Prostate gland (tissue), 2 donors: Measurements from ENCODE around the gene PLXDC2. TPM values are rescaled to one million over a fixed set of nuclear protein-coding genes. Genes with fewer than 3 reads are reported as not detected.
A peak's percentile ranks its signal among the peaks of the same experiment; 100 is the strongest.

Source experiments
- DNase-seq: peaks from one replicate; pipeline ENCODE4 v3.0.0-alpha.2; 2019; ENCODE audit warnings: low spot score
- H3K27ac ChIP-seq, 2 donors: fragments of 200-600 bp; sonication (generic); 2 replicates each; pipeline ENCODE4 v1.5.1; 2017 to 2019
- H3K27me3 ChIP-seq: fragments of 200-600 bp; sonication (generic); replicated peaks from 2 replicates; pipeline ENCODE4 v1.5.1; 2019; ENCODE audit not compliant: insufficient read depth
- H3K36me3 ChIP-seq, 2 donors: fragments of 200-600 bp; sonication (generic); 1 replicate in 1 of 2; 2 replicates in 1 of 2; pipeline versions ENCODE4 v1.5.1 to v1.8.1; 2017 to 2019
- H3K4me1 ChIP-seq: fragments of 200-600 bp; sonication (generic); replicated peaks from 2 replicates; pipeline ENCODE4 v1.5.1; 2019
- H3K4me3 ChIP-seq, 2 donors: fragments of 200-600 bp; sonication (generic); 2 replicates each; pipeline ENCODE4 v1.5.1; 2017 to 2019
- H3K9me3 ChIP-seq: fragments of 200-600 bp; sonication (generic); 2 replicates; pipeline ENCODE4 v1.5.1; 2017
- POLR2A ChIP-seq: fragments of 450-650 bp; IDR thresholded peaks from one replicate; pipeline ENCODE4 v1.6.1; 2016; ENCODE audit warnings: antibody characterized with exemption, mild to moderate bottlenecking
- POLR2AphosphoS5 ChIP-seq: sonication (generic); formaldehyde crosslinking; IDR thresholded peaks from one replicate; pipeline ENCODE4 v1.6.1; 2017; ENCODE audit warnings: antibody characterized with exemption
- WGBS: methylation state at CpG from one replicate; pipeline ENCODE4 v1.1.5; 2018; 5-methylcytosine and 5-hydroxymethylcytosine counted together
- intact Hi-C: fragments of 100-400 bp; cut with DNase I; formaldehyde crosslinking; loops from one replicate; pipeline ENCODE4 v1.14.2; 2022
- total RNA-seq, 2 donors: library from RNA; depleted of rRNA; stranded (reverse); fragments of >200 nt; gene quantifications; one replicate each; pipeline ENCODE4 v1.1.0, GENCODE V29; 2016
- TF ChIP-seq, protein P1 (sequence below), 4 experiments: fragments of 200-600 bp in 2 of 4; fragments of 450-650 bp in 2 of 4; sonication (generic) in 2 of 4; IDR thresholded peaks; 1 replicate in 3 of 4; 2 replicates in 1 of 4; pipeline ENCODE4 v1.5.1; 2016 to 2019; ENCODE audit warnings: antibody characterized with exemption in 4 of 4, mild to moderate bottlenecking in 2 of 4, moderate library complexity in 2 of 4

PLXDC2 gene
- total RNA-seq, 2 donors from 2014 or later, result 19.6 to 83.6 TPM

DNA sequence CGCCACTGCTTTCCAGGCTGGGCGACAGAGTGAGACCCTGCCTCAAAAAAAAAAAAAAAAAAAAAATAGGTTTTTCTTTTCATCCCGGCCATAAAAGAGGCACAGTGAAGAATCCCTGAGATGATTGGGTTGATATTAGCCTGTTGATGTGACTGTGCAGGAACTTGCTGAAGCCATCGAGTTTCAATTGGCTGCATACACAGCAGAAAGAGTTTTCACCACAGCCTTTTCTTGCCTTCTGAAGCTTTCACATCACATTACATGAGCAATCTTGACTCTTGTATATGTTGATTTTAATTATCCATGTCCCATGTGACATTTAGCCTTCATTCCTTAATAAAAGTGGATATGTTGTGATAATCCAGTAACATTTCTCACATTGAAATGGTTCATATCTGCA is 14.9 kb upstream of the PLXDC2 start:
- Histone ChIP-seq H3K4me3 (no peak overlapping the region), H3K9me3 (no peaks in the 10 kb centered on the region), H3K27ac (no peak overlapping the region), H3K36me3 (no peaks in the 10 kb centered on the region), H3K27me3 (no peaks in the 10 kb centered on the region), H3K4me1 (no peaks in the 10 kb centered on the region)
- 78% methylated on average over 4 of the region's 4 CpGs for WGBS
- no peak for DNase-seq
- TF ChIP-seq POLR2AphosphoS5, result no peak
- TF ChIP-seq POLR2A, result no peak
- TF ChIP-seq, protein P1, sequence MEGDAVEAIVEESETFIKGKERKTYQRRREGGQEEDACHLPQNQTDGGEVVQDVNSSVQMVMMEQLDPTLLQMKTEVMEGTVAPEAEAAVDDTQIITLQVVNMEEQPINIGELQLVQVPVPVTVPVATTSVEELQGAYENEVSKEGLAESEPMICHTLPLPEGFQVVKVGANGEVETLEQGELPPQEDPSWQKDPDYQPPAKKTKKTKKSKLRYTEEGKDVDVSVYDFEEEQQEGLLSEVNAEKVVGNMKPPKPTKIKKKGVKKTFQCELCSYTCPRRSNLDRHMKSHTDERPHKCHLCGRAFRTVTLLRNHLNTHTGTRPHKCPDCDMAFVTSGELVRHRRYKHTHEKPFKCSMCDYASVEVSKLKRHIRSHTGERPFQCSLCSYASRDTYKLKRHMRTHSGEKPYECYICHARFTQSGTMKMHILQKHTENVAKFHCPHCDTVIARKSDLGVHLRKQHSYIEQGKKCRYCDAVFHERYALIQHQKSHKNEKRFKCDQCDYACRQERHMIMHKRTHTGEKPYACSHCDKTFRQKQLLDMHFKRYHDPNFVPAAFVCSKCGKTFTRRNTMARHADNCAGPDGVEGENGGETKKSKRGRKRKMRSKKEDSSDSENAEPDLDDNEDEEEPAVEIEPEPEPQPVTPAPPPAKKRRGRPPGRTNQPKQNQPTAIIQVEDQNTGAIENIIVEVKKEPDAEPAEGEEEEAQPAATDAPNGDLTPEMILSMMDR (IDR thresholded peaks at IDR 0.05), result no peak
- intact Hi-C loops, result no loop called here

DNA sequence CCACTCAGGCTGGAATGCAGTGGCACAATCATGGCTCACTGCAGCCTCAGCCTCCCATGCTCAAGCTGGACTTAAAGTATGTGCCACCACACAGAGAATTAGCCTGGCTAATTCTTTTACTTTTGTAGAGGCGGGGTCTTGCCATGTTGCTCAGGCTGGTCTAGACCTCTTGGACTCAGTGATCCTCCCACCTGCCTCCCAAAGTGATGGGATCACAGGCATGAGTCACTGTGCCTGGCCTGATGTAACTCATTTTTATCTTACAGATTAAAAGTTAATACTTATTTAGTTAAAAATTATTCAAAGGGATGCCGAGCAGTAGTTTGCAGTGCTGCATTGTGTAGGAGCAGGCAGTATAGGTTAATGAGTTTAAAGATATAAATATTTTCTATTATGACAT is 12.6 kb upstream of the PLXDC2 start:
- 93% methylated on average over 2 of the region's 2 CpGs for WGBS
- Histone ChIP-seq H3K27ac (no peak overlapping the region), H3K36me3 (no peaks in the 10 kb centered on the region), H3K4me1 (no peaks in the 10 kb centered on the region), H3K27me3 (no peaks in the 10 kb centered on the region), H3K4me3 (no peak overlapping the region), H3K9me3 (no peaks in the 10 kb centered on the region)
- no peak for TF ChIP-seq POLR2AphosphoS5
- TF ChIP-seq, protein P1 (IDR thresholded peaks at IDR 0.05), result no peak
- TF ChIP-seq POLR2A, result no peak
- intact Hi-C loops, result no loop called here
- no peak for DNase-seq

DNA sequence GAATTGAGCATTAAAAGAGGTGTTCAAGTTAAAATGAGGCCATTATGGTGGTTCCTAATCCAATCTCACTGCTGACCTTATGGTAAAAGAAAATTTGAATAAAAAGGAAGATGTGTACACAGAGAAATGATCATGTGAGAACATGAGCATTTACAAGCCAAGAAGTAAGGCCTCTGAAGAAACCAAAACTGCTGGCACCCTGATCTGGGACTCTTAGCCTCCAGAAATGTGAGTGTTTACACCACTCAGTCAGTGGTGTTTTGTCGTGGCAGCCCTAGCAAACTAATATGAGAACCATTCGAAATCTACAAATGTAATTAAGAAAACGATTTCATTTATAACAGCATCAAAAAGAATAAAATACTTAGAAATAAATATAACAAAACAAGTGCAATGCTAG is 6.8 kb upstream of the PLXDC2 start:
- Histone ChIP-seq H3K36me3 (no peaks in the 10 kb centered on the region), H3K9me3 (no peaks in the 10 kb centered on the region), H3K27ac (no peak overlapping the region), H3K27me3 (no peaks in the 10 kb centered on the region), H3K4me3 (no peak overlapping the region), H3K4me1 (no peaks in the 10 kb centered on the region)
- TF ChIP-seq POLR2AphosphoS5 (no peak), POLR2A (no peak)
- TF ChIP-seq, protein P1 (IDR thresholded peaks at IDR 0.05), result no peak
- WGBS, result 94% methylated on average over 3 of the region's 3 CpGs
- intact Hi-C loops, result no loop called here
- DNase-seq, result no peak

DNA sequence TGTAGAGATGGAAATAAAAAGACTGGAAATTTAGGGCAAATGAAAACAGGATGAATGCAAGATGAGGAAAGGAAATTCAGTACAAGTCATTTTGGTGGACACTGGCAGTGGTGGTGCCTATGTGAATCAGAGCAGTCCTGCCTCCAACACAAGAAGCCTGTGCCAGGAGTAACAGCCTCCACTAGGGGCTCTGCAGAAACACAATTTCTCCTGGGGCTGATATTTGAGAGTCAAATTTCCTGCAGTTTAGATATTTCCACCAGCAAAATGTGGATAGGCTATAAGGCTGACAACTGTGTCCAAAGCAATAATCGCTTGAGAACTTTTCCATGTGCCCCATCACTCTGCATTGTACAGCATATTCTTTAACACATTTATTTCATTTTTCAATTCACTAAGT is 4.7 kb upstream of the PLXDC2 start:
- Histone ChIP-seq H3K27me3 (no peaks in the 10 kb centered on the region), H3K4me3 (no peak overlapping the region), H3K27ac (no peak overlapping the region), H3K9me3 (no peaks in the 10 kb centered on the region), H3K4me1 (no peaks in the 10 kb centered on the region), H3K36me3 (no peaks in the 10 kb centered on the region)
- no peak for TF ChIP-seq POLR2A
- TF ChIP-seq, protein P1 (IDR thresholded peaks at IDR 0.05), result peak in 2 of 4 experiments; percentile 20 to 45
- no peak for DNase-seq
- intact Hi-C loops, result loop anchor here (10.0 kb wide), 1 partner anchor 397 kb away; no protein-coding TSS in a partner anchor
- 77% methylated on average over 1 of the region's 1 CpG for WGBS

DNA sequence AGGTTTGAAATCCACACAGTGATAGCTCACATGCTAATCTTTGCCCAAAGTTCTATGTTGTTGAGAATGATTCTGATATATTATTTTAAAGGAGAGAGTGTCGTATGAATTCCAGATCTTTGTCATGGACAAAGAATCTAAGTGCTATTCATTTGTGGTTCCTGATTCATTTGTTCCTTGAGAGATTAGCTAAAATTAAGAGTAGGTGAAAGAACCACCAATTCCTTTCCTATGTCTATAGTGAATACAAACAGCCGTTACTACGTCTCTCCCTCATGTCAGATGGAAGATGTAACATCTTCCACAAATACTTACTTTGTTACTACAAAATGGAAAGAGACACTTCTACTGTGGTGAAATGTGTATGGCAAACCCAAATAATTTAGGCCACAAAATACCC is 3.3 kb upstream of the PLXDC2 start:
- no peaks in the 10 kb centered on the region for H3K9me3 ChIP-seq
- intact Hi-C loops, result loop anchor here (10.0 kb wide), 1 partner anchor 398 kb away; no protein-coding TSS in a partner anchor
- no peak for DNase-seq
- H3K4me1 ChIP-seq, result no peaks in the 10 kb centered on the region
- H3K4me3 ChIP-seq, result no peak overlapping the region
- H3K27me3 ChIP-seq, result no peaks in the 10 kb centered on the region
- 90% methylated on average over 3 of the region's 3 CpGs for WGBS
- H3K27ac ChIP-seq, result no peak overlapping the region
- TF ChIP-seq POLR2AphosphoS5 (no peak), POLR2A (no peak)
- TF ChIP-seq, protein P1 (IDR thresholded peaks at IDR 0.05), result no peak
- H3K36me3 ChIP-seq, result no peaks in the 10 kb centered on the region
